NOMO-1 treated with dmso at 0.1 percent for 144 hours (cell line): ENCODE results near the gene ADGRA3.
A peak's percentile ranks its signal among the peaks of the same experiment; 100 is the strongest.

Source experiments
- DNase-seq: peaks from one replicate; lab custom pipeline; 2025; ENCODE audit not compliant: unreplicated experiment; lab: John Stamatoyannopoulos, UW

The ADGRA3 gene

GRCh38 chr4:22454216-22454838, 61.5 kb downstream of the ADGRA3 start:
- DNase-seq = no peak

DNA sequence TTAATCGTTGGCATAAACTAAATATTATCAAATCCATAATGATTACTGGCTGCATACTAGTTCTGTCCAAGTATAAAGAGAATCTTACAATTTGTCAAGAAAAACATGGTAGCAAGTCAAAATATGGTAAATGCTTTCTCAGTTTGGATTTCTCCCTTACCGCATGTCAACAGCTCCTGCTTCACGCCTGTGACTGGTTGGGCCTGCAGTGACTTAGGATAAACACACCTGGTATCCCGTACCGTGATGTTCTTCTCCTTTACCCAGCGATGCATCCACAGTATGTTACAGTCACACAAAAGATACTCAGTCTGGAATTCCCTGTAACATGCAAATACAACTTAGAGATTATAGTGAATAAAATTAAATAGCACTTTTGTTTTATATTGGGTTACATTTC, 71.1 kb downstream of the ADGRA3 start:
- DNase-seq = no peak

DNA sequence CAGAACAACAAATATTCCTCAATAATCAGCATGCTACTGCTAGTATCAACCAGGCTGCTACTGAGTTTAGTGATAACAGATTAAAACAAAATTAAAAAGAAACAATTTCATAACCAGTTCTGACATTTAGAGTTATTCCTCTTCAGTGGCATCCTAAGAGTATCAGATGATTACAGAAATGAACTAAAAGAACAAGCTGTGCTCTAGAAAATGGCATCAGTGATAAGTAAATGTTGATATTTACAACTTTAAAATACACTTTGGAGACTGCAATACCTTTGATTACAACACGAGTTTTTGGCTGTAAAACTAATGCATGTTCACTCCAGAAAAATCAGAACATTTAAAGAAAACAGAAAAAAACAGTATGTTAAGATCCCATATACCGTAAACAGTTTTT, 72.9 kb downstream of the ADGRA3 start:
- no peak for DNase-seq

DNA sequence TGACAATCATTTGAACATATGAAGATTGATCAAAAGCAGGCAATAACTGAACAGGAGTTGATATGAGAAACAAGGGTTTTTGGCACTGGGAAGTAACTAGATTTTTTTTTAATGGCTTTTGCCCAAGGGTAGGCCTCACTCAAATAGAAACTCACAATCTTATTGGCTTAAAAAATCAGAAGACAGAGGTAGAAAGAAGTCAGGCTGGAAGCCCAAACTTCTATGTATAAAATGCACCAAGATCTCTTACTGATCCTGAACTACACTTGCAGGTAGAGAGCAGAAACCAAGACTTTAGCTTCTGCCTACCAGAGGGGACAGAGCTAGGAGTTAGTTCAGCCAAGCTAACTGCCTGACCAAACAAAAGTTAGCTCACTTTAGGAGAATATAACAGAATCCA, 74.9 kb downstream of the ADGRA3 start:
- no peak for DNase-seq

DNA sequence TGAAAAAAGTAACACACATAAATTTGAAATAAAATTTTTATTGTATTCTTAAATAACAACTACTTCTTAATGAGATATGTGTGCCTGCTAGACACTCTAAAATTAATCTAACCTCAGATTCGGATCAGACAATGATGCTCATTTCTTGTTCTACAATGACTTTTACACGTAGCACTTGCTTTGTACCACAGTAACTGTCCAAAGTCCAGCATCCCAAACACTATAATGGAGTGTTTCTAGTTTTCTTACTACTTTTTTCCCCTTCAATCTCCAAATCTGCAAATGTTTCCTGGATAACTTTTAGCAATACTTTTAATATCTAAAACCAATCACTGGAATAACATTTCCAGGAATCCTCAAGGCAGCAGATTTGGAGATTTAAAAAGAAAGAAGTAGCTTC, 75.9 kb downstream of the ADGRA3 start:
- DNase-seq = no peak

DNA sequence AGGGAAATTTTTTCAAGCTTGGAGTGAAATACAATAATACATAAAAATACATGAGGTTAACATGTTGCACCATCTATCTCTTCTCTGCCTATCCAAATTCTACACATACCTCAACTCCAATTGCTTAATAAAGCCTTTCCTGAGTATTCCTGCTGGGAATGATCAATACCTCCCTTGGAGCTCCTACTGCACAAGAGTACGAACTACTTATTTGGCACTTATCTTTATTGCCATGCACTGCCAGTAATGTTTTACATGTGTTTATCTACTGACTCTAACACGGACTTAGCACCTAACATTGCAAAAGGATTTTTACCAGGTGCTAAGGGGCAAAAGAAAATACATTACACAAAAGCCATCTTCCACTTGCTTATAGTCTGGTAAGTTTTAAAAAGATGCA, 80.2 kb downstream of the ADGRA3 start:
- DNase-seq = no peak

DNA sequence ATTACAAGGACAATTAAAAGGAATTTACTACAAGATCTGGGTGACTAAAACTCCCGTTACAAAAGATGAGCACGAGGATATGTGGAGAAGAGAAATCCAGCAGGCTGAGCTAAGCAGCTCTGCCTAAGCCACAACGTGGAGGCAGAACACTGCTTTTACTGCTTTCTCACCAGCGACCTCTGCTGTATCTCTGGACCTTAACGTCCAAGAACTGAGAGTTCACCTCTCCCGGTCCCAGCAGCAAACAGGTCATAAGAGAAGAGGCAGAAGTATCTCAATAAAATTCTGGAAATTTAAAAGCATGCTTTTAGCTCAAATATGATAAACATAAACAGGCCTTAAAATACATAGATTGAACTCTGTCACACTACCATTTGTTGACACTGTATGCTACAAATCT, 81.0 kb downstream of the ADGRA3 start:
- DNase-seq = no peak

GRCh38 chr4:22430626-22431025, 85.2 kb downstream of the ADGRA3 start:
- no peak for DNase-seq

DNA sequence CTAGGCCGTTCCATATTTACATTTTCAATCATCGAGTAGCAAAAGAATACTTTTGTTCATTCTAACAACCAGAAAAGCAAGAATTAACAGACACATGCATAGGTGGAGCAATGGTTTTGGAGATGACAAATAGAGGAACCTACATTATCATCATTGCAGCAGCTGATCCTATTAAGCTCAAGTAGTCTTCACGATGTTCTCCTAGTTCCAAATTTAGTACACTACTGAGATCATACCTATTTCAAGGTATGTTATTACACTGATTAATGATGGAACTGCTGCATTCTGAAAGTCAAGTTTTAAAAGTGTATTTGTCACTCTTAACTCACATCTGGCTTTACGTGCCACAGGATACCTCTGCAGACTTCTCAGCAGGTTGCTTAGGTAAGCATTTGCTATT, 87.4 kb downstream of the ADGRA3 start:
- DNase-seq = no peak

- no peak for DNase-seq
These were observed 88.2 kb downstream of the ADGRA3 start for GRCh38 chr4:22427675-22428074.

DNA sequence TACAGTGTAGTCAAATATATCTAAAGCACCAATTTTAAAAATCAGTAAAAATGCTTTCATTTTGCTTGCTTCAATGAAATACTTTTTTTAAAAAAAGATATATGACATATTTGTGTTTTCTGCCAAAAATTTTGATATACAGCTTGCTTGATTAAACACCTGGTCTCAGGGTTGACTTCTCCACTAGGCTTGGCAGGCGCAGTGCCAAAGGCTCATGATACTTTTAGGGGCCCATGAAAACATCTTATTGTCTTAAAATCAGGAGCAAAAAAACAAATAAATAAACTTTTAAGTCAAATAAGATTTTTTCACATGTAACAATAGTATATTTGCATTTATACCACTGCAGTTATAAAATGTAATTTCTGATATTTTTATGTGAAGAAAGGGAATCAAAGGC, 95.6 kb downstream of the ADGRA3 start:
- DNase-seq = no peak

- no peak for DNase-seq
These were observed 98.5 kb downstream of the ADGRA3 start for GRCh38 chr4:22417408-22417807.

GRCh38 chr4:22416403-22416802, 99.5 kb downstream of the ADGRA3 start:
- no peak for DNase-seq

- no peak for DNase-seq
These were observed 101.0 kb downstream of the ADGRA3 start for GRCh38 chr4:22414833-22415232.

- DNase-seq = no peak
These were observed 102.4 kb downstream of the ADGRA3 start for GRCh38 chr4:22413471-22413870.

DNA sequence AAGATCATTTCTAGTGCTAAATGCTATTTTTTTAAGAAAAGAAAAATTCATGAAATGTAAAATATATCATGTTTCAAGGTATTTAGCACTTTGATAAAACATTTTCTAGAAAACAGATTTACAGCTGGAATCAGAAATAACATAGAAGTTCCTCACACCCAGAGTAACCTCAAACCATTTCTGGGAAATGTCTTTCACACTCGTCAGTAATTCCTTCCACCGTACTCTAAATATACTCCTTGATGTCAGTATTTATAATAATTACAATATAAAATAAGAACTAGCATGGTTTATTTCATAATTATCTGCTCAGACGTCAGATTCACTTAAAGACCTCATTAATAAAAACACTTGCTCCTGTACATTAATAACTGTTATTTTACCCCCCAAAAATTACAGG, 103.9 kb downstream of the ADGRA3 start:
- no peak for DNase-seq

- no peak for DNase-seq
These were observed 105.1 kb downstream of the ADGRA3 start for GRCh38 chr4:22410645-22411247.

- DNase-seq = no peak
These were observed 107.4 kb downstream of the ADGRA3 start for GRCh38 chr4:22408474-22408873.

DNA sequence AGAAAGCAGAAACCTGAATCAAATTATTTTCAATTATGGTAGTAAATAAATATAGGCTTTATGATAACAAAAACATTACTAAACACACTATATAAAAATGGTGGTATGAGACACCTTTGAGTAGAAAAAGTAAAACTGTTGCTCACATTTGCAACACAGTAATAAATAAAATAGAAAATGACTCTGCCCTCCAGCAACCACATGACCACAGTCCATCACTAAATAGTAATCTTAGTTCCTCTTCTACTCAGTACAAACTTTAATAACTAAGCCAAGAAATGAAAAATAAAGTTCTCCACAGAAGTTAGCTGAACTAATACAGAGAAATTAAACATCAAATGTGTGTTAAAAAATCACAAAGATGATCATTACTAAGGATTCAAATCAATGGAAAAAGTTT, 108.5 kb downstream of the ADGRA3 start:
- no peak for DNase-seq

- DNase-seq = no peak
These were observed 117.2 kb downstream of the ADGRA3 start for GRCh38 chr4:22398671-22399070.

- no peak for DNase-seq
These were observed 124.3 kb downstream of the ADGRA3 start for GRCh38 chr4:22391551-22391950.

GRCh38 chr4:22389240-22389870, 126.5 kb downstream of the ADGRA3 start:
- DNase-seq = peak; percentile 13

DNA sequence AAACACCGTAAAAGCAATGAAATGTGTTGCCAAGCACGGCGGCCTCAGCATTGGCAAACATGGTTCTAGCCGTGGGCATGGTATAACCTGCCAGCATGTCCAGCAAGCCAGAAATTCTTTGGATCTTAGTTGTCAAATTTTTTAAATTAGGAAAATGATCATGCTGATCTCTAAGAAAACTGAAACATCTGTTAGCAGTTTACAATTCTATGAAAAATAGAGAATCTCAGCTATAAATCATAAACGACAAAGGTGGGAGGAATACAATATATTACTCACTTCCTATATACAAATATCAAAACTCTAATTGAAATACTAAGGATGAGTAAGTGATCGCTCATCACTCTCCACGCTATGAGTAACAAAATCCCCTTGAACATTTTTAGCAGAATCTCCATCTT, 130.3 kb downstream of the ADGRA3 start:
- DNase-seq = no peak
